HG03025 (cell line): ENCODE measurements around the gene GAS1.

Source experiments
- ATAC-seq: cut with Tn5 transposase; IDR thresholded peaks from one replicate; pipeline ENCODE4 v1.9.1; 2021; ENCODE audit warnings: mild to moderate bottlenecking, moderate library complexity; ENCODE audit not compliant: unreplicated experiment, low FRiP score

The GAS1 gene

GRCh38 chr9:86965636-86966395 lies 18.5 kb upstream of the GAS1 start:
- no peak for ATAC-seq

GRCh38 chr9:86962692-86963091 lies 15.4 kb upstream of the GAS1 start:
- ATAC-seq, result no peak

- ATAC-seq, result no peak
Measured at GRCh38 chr9:86960938-86961337, 13.6 kb upstream of the GAS1 start.

DNA sequence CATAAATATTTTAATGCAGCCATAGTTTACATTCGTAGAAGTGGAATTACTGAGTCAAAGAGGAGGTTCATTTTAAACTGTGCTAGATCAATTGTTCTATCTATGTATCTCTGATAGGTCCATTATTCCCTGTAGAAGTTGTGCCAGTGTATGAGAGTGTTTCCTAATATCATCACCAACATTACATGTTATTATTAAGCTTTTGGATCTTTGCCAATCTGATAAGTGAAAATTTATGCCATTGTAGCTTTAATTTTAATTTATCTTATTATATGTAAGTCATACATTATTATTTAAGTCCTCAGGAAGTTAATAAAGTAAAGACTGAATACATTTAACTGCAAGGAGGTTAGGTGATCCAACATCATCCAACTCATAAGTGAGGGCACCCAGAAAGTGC lies 10.9 kb upstream of the GAS1 start:
- no peak for ATAC-seq

DNA sequence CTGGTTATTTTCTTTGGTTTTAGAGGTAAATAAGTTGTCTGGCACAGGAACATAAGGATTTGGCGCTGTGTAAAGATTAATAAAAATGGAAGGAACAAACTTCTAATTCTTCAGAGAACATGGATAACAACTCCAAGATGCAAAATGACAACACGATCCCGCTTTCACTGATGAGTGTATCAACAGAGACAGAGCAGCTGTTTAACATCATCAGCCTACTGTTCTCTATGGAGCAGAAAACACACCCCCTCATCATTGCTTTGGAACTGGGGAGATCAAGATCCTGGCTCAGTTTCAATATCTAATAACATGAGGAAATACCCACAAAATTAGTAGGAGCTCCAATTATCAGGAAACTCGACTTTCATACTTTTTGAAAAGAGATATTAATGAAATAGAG lies 8.3 kb upstream of the GAS1 start:
- no peak for ATAC-seq

GRCh38 chr9:86955042-86955441 lies 7.7 kb upstream of the GAS1 start:
- no peak for ATAC-seq

DNA sequence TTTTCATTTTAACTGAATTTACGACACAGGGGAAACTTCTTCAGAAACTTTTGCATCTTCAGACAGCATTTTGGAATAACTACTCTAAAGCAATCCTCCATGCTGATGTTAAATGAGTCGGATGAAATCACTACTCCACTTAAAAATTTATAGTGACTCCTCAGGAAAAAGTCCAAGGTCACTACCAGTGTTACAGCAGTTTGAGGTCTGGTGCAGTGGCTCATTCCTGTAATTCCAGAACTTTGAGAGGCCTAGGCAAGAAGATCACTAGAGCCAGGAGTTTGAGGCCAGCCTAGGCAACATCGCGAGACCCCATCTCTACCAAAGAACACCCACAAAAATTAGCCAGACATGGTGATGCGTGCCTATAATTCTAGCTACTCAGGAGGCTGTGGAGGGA lies 5.9 kb upstream of the GAS1 start:
- no peak for ATAC-seq

GRCh38 chr9:86948074-86948929 lies 996 bp upstream of the GAS1 start:
- ATAC-seq, result peak; percentile 55

DNA sequence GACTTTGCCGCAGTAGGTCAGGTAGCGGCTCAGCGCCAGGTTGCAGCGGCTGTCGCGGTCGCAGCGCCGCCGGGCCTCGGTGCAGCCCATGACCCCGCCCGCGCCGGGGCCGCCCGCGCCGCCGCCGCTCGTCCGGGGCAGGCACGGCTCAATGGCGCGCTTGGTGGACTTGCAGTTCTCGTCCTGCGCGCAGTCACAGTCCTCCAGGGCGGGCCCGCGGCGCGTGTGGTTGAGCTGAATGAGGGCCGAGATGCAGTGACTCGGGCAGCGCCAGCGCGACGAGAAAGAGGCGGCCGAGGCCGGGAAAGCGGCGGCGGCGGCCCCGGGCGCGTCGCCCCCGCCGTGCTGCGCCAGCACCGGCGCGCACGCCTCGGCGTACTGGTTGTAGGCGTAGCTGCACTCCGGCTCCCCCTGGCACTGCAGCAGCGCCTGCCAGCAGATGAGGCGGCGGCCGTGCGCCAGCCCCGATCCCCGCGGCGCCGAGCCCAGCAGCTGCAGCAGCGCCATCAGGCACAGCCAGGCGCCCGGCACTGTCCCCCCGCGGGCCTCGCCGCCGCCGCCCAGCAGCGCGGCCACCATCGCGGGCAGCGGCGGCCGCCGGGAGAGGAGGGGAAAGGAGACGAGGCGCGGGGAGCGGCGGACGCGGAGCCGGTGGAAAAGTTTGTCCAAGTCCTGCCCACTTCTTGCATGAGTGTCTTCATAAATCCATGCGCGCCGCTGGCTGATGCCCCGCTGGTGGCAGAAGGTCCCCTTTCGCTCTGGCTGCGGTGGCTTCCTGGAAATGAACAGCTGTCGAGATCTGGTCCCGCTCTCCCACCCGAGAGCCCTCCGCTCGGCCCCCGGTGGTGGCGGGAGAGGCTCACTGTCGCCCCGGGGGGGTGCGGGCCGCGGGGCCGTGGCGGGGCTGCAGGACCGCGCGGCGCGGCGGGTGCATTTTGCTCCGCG lies 833 bp downstream of the GAS1 start:
- ATAC-seq, result peak; percentile 43

GRCh38 chr9:86945728-86946200 lies 1.5 kb downstream of the GAS1 start:
- no peak for ATAC-seq

DNA sequence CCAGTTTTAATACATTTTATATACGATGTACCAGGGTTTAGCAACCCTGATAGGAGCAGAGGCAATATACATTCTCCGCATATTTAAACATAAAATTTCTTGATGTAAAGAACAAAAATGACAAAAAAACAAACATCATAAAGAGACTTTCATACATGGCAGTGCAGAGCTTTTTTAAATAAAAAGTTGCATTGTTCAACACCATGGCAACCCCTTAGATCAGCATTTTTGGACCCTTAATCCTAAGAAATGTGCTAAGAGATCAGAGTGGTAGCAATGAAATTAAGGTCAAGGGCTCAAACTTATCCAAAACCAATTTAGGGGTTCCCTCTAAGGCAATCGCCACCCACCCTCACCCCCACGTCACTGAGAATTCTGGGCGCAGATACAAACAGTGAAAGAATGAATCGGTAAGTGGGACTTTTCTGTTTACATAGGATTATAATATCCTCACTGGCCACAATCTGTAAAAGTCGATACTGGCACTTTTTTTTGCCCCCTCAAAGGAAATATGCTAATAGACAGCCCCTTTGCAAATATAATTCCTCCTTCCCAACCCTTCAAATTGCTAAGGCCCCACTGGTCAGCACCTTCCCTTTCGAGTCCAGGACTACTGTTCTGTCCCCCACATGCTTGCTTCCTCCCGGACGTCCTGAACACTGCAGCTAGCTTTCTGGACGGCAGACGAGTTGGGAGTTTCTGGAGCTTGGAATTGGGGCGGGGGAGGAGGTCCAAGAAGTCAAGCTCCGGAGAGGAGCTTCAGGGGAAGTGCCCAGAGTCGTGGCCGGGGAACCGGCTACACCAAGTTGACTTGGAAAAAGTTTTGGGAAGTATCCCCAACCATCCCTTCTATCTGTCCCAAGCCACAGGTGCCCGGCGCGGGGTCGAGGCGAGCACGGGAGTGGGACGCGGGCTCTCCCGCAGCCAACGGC lies 2.2 kb downstream of the GAS1 start:
- no peak for ATAC-seq

GRCh38 chr9:86943201-86944113 lies 3.8 kb downstream of the GAS1 start:
- ATAC-seq, result no peak

DNA sequence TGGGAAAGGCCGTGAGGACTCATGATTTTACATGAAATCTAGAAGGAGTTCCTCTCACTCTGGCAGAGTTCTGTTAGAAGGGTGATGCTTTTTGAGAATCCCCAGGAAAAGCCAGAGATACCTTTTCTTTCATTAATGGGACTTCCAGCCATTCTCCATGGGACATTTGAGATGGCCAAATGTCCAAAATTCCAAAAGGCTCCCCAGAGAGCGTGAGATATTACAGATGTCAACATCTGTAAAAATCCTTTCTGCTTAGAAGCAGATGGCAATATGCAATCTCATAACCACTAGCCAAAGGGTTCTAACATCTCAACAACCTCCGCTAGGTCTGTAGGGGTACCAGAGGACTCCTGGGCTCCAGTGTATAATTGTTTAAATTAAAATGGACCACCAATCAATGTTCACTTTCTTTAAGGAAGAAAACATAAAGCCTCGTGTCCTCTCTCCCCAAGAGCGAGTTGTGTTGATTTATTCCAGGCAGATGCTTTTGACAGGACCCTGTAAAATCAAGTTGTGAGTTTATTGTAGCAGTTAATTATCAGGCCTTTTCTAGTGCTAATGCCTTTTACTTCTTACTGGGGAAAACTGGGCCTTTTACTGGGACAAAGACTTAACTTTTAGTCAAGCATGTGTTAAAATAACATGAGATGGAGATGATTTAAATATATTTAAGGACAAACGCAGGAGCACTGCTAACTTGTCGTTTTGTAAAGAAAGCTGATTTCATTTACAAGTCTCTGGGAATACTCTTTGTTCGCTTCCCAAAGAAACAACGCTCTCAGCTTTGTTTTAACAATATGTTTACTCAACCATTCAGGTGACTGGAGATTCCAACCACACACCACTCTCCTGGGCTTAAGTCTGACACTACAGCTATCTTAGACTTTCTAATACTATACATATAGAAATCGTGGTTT lies 4.8 kb downstream of the GAS1 start:
- no peak for ATAC-seq

DNA sequence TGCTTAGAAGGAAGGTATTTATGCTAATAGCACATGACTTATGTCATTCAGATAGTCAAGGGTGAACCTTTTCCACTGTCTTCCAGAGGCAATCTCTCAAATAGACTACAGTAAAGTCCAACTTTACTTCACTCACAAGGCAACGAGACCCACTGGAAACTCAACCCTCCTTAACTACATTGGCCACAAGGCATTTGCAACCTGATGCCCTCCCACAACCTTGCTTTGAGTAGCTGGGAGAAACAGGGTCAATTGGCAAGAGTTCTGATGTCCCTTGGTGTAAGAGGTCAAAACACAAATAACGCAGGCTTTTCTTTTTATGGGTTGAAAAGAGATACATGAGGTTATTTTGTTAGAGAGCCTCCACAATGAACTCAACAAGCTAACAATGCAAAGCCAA lies 6.1 kb downstream of the GAS1 start:
- no peak for ATAC-seq

GRCh38 chr9:86940774-86941173 lies 6.5 kb downstream of the GAS1 start:
- ATAC-seq, result no peak

DNA sequence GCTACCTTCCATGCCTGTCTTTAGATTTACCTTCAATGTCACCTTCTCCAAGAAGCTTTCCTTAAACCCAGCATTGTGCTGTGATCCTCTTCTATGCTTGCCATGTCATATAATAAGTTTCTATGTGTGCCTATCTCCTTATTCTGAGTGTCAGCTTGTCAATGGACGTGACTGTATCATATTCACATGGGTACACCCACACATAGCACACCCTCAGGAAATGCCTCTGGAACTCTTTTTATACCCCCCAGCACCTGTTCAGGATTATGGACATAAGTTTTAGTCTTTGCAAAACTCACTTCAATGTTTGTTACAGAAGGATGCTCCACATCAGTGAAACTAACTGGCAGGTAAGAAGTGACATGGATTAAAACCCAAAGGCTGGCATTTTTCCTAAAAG lies 7.4 kb downstream of the GAS1 start:
- no peak for ATAC-seq

- no peak for ATAC-seq
Measured at GRCh38 chr9:86939321-86939720, 8.0 kb downstream of the GAS1 start.

DNA sequence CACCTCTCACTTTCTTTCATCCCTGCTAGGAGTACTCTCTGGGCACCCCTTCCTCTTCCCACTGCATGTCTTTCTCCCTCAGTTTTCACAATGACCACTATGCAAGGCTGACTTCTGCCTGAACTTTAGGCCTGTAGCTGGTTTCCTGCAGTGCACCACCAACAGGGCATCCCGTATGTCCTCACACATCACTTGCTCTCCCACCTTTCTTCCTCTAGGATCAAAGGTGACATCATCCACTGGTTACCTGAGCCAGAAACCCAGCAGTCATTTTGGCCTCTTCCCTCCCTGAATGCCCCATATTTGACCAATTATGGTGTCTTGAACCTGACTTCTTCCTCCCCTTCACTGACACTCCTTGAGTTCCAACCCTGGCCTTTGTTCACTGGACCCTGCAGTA lies 8.5 kb downstream of the GAS1 start:
- no peak for ATAC-seq
